ENCODE data around the gene PKD1L1. TPM values are rescaled to one million over a fixed set of nuclear protein-coding genes. Genes with fewer than 3 reads are reported as not detected.

The PKD1L1 gene
- total RNA-seq, 1 experiment from 2014 or later: 0.24 TPM

- no peak for DNase-seq
- H3K36me3 Mint-ChIP-seq (ENCODE audit: insufficient read depth, unreplicated experiment): no peaks in the 10 kb centered on the region
- CTCF ChIA-PET: no interaction called here
- H3K9me3 Mint-ChIP-seq (ENCODE audit: low read depth, unreplicated experiment): no peaks in the 10 kb centered on the region
- no peak overlapping the region for H3K27ac Mint-ChIP-seq (ENCODE audit: unreplicated experiment)
- no peak overlapping the region for H3K4me3 Mint-ChIP-seq (ENCODE audit: low read depth, unreplicated experiment)
- no peaks in the 10 kb centered on the region for H3K4me1 Mint-ChIP-seq (ENCODE audit: low read depth, unreplicated experiment)
- peaks cover 31% of the 10 kb centered on the region for H3K27me3 Mint-ChIP-seq (ENCODE audit: unreplicated experiment)
- intact Hi-C loops (cut with micrococcal nuclease; ENCODE audit: unreplicated experiment): no loop called here
- no TSS peak for BruUV-seq (replicated peaks)
- no peak for TF ChIP-seq CTCF (IDR thresholded peaks at IDR 0.05; ENCODE audit: unreplicated experiment)
Observed at GRCh38 chr7:47878662-47879061, 69.6 kb downstream of the PKD1L1 start.

GRCh38 chr7:47877336-47877735 lies 70.9 kb downstream of the PKD1L1 start:
- Mint-ChIP-seq H3K27ac (ENCODE audit: unreplicated experiment) (no peak overlapping the region), H3K4me1 (ENCODE audit: low read depth, unreplicated experiment) (no peaks in the 10 kb centered on the region), H3K36me3 (ENCODE audit: insufficient read depth, unreplicated experiment) (no peaks in the 10 kb centered on the region), H3K9me3 (ENCODE audit: low read depth, unreplicated experiment) (no peaks in the 10 kb centered on the region), H3K27me3 (ENCODE audit: unreplicated experiment) (peaks cover 33% of the 10 kb centered on the region), H3K4me3 (ENCODE audit: low read depth, unreplicated experiment) (no peak overlapping the region)
- no peak for TF ChIP-seq CTCF (IDR thresholded peaks at IDR 0.05; ENCODE audit: unreplicated experiment)
- no TSS peak for BruUV-seq (replicated peaks)
- CTCF ChIA-PET: no interaction called here
- intact Hi-C loops (cut with micrococcal nuclease; ENCODE audit: unreplicated experiment): no loop called here
- no peak for DNase-seq

GRCh38 chr7:47875998-47876744 lies 72.1 kb downstream of the PKD1L1 start:
- intact Hi-C loops (cut with micrococcal nuclease; ENCODE audit: unreplicated experiment): no loop called here
- Mint-ChIP-seq H3K4me3 (ENCODE audit: low read depth, unreplicated experiment) (no peak overlapping the region), H3K36me3 (ENCODE audit: insufficient read depth, unreplicated experiment) (no peaks in the 10 kb centered on the region)

GRCh38 chr7:47875406-47875805 lies 72.9 kb downstream of the PKD1L1 start:
- CTCF ChIA-PET: no interaction called here
- intact Hi-C loops (cut with micrococcal nuclease; ENCODE audit: unreplicated experiment): no loop called here
- Mint-ChIP-seq H3K36me3 (ENCODE audit: insufficient read depth, unreplicated experiment) (no peaks in the 10 kb centered on the region), H3K4me1 (ENCODE audit: low read depth, unreplicated experiment) (no peaks in the 10 kb centered on the region), H3K27me3 (ENCODE audit: unreplicated experiment) (peaks cover 45% of the 10 kb centered on the region), H3K4me3 (ENCODE audit: low read depth, unreplicated experiment) (no peak overlapping the region), H3K27ac (ENCODE audit: unreplicated experiment) (no peak overlapping the region), H3K9me3 (ENCODE audit: low read depth, unreplicated experiment) (no peaks in the 10 kb centered on the region)
- TF ChIP-seq CTCF (IDR thresholded peaks at IDR 0.05; ENCODE audit: unreplicated experiment): no peak
- no peak for DNase-seq
- no TSS peak for BruUV-seq (replicated peaks)

More at GRCh38 chr7:47875998-47876744, 72.1 kb downstream of the PKD1L1 start:
- BruUV-seq (replicated peaks): no TSS peak
- Mint-ChIP-seq H3K9me3 (ENCODE audit: low read depth, unreplicated experiment) (no peaks in the 10 kb centered on the region), H3K4me1 (ENCODE audit: low read depth, unreplicated experiment) (no peaks in the 10 kb centered on the region), H3K27ac (ENCODE audit: unreplicated experiment) (no peak overlapping the region), H3K27me3 (ENCODE audit: unreplicated experiment) (peaks cover 44% of the 10 kb centered on the region)
- TF ChIP-seq CTCF (IDR thresholded peaks at IDR 0.05; ENCODE audit: unreplicated experiment): no peak
- CTCF ChIA-PET: no interaction called here
- DNase-seq: no peak

Measured in Calu3 (cell line).